Measurements from ENCODE around the gene NUDT3.

The NUDT3 gene

GRCh38 chr6:34242252-34243130 lies 150.0 kb downstream of the NUDT3 start:
- DNase-seq (ENCODE audit: low read depth in 1 of 2, low spot score in 1 of 2): no peak
- no peak for TF ChIP-seq JUND (IDR thresholded peaks at IDR 0.05; ENCODE audit: low read depth)
- in situ Hi-C loops (cut with HindIII; ENCODE audit: low pct_unique_long_range_greater_than_20kb, low sequenced_read_pairs): no loop called here

GRCh38 chr6:34241351-34242215 lies 150.9 kb downstream of the NUDT3 start:
- no peak for DNase-seq (ENCODE audit: low read depth in 1 of 2, low spot score in 1 of 2)
- no peak for TF ChIP-seq JUND (IDR thresholded peaks at IDR 0.05; ENCODE audit: low read depth)
- in situ Hi-C loops (cut with HindIII; ENCODE audit: low pct_unique_long_range_greater_than_20kb, low sequenced_read_pairs): no loop called here

- no peak for DNase-seq (ENCODE audit: low read depth in 1 of 2, low spot score in 1 of 2)
- in situ Hi-C loops (cut with HindIII; ENCODE audit: low pct_unique_long_range_greater_than_20kb, low sequenced_read_pairs): no loop called here
- no peak for TF ChIP-seq JUND (IDR thresholded peaks at IDR 0.05; ENCODE audit: low read depth)
Measured at GRCh38 chr6:34240329-34241248, 151.9 kb downstream of the NUDT3 start.

GRCh38 chr6:34239893-34240292 lies 152.6 kb downstream of the NUDT3 start:
- no peak for DNase-seq (ENCODE audit: low read depth in 1 of 2, low spot score in 1 of 2)
- in situ Hi-C loops (cut with HindIII; ENCODE audit: low pct_unique_long_range_greater_than_20kb, low sequenced_read_pairs): no loop called here
- TF ChIP-seq JUND (IDR thresholded peaks at IDR 0.05; ENCODE audit: low read depth): no peak

- no peak for DNase-seq (ENCODE audit: low read depth in 1 of 2, low spot score in 1 of 2)
- no peak for TF ChIP-seq JUND (IDR thresholded peaks at IDR 0.05; ENCODE audit: low read depth)
- in situ Hi-C loops (cut with HindIII; ENCODE audit: low pct_unique_long_range_greater_than_20kb, low sequenced_read_pairs): no loop called here
Measured at GRCh38 chr6:34239500-34239825, 153.0 kb downstream of the NUDT3 start.

GRCh38 chr6:34238585-34239499 lies 153.6 kb downstream of the NUDT3 start:
- TF ChIP-seq JUND (IDR thresholded peaks at IDR 0.05; ENCODE audit: low read depth): no peak
- in situ Hi-C loops (cut with HindIII; ENCODE audit: low pct_unique_long_range_greater_than_20kb, low sequenced_read_pairs): no loop called here
- DNase-seq (ENCODE audit: low read depth in 1 of 2, low spot score in 1 of 2): no peak

GRCh38 chr6:34237722-34238584 lies 154.5 kb downstream of the NUDT3 start:
- in situ Hi-C loops (cut with HindIII; ENCODE audit: low pct_unique_long_range_greater_than_20kb, low sequenced_read_pairs): no loop called here
- peak; percentile 50 to 56 for DNase-seq (ENCODE audit: low read depth in 1 of 2, low spot score in 1 of 2)
- no peak for TF ChIP-seq JUND (IDR thresholded peaks at IDR 0.05; ENCODE audit: low read depth)

GRCh38 chr6:34237316-34237721 lies 155.2 kb downstream of the NUDT3 start:
- peak; percentile 53 to 54 for DNase-seq (ENCODE audit: low read depth in 1 of 2, low spot score in 1 of 2)
- in situ Hi-C loops (cut with HindIII; ENCODE audit: low pct_unique_long_range_greater_than_20kb, low sequenced_read_pairs): no loop called here
- TF ChIP-seq JUND (IDR thresholded peaks at IDR 0.05; ENCODE audit: low read depth): no peak

- in situ Hi-C loops (cut with HindIII; ENCODE audit: low pct_unique_long_range_greater_than_20kb, low sequenced_read_pairs): no loop called here
- peak; percentile 91 to 93 for DNase-seq (ENCODE audit: low read depth in 1 of 2, low spot score in 1 of 2)
- TF ChIP-seq JUND (IDR thresholded peaks at IDR 0.05; ENCODE audit: low read depth): no peak
Measured at GRCh38 chr6:34236443-34237315, 155.8 kb downstream of the NUDT3 start, which contains the start of gene HMGA1. Gene HMGA1, plus strand, starts transcription at chr6:34236873. Its CDS starts 3,908 bp downstream, at chr6:34240781.

GRCh38 chr6:34236131-34236442 lies 156.4 kb downstream of the NUDT3 start:
- no peak for TF ChIP-seq JUND (IDR thresholded peaks at IDR 0.05; ENCODE audit: low read depth)
- peak; percentile 46 to 78 for DNase-seq (ENCODE audit: low read depth in 1 of 2, low spot score in 1 of 2)
- in situ Hi-C loops (cut with HindIII; ENCODE audit: low pct_unique_long_range_greater_than_20kb, low sequenced_read_pairs): no loop called here

Data from T47D (cell line).